MCF 10A (cell line): ENCODE results near the gene KIF1C. TPM values are rescaled to one million over a fixed set of nuclear protein-coding genes. Genes with fewer than 3 reads are reported as not detected.

Source experiments
- BruUV-seq: library from RNA; stranded (reverse); fragments of 400-500 nt; replicated peaks from 2 replicates; lab custom pipeline; 2021; lab: Mats Ljungman, UMichigan
- CTCF ChIA-PET: fragments of 300-600 bp; sonication (Branson Sonifier 250); formaldehyde crosslinking; extraction: SDS; loops from one replicate; lab custom pipeline; 2021; ENCODE audit warnings: antibody characterized with exemption, inconsistent platforms; lab: Yijun Ruan, JAX
- POLR2A ChIA-PET: fragments of 300-600, 350-650 bp; sonication (Branson Sonifier 250); formaldehyde crosslinking; extraction: SDS; loops from one replicate; lab custom pipeline; 2020; ENCODE audit warnings: antibody characterized with exemption, inconsistent platforms; lab: Yijun Ruan, JAX
- DNase-seq: peaks from one replicate; pipeline ENCODE4 v3.0.0-alpha.2; 2018; ENCODE audit not compliant: unreplicated experiment
- H3K27ac Mint-ChIP-seq: one replicate; pipeline ENCODE4 v1.8.0; 2022; ENCODE audit warnings: mild to moderate bottlenecking, low read depth, mixed read lengths; ENCODE audit not compliant: unreplicated experiment
- H3K27me3 Mint-ChIP-seq: one replicate; pipeline ENCODE4 v1.8.0; 2022; ENCODE audit warnings: mixed read lengths; ENCODE audit not compliant: insufficient read depth, unreplicated experiment
- H3K36me3 Mint-ChIP-seq: one replicate; pipeline ENCODE4 v1.8.0; 2022; ENCODE audit warnings: mild to moderate bottlenecking, moderate library complexity, mixed read lengths; ENCODE audit not compliant: insufficient read depth, unreplicated experiment
- H3K4me1 Mint-ChIP-seq: one replicate; pipeline ENCODE4 v1.8.0; 2022; ENCODE audit warnings: mixed read lengths; ENCODE audit not compliant: insufficient read depth, unreplicated experiment
- H3K4me3 Mint-ChIP-seq: one replicate; pipeline ENCODE4 v1.8.0; 2022; ENCODE audit warnings: mild to moderate bottlenecking, moderate library complexity, mixed read lengths; ENCODE audit not compliant: unreplicated experiment
- H3K9me3 Mint-ChIP-seq: one replicate; pipeline ENCODE4 v1.8.0; 2022; ENCODE audit warnings: mixed read lengths; ENCODE audit not compliant: unreplicated experiment
- CTCF ChIP-seq: fragments of 200-600 bp; IDR thresholded peaks from one replicate; pipeline ENCODE4 v1.8.0; 2022; ENCODE audit warnings: antibody characterized with exemption, mild to moderate bottlenecking; ENCODE audit not compliant: unreplicated experiment
- intact Hi-C: fragments of 100-400 bp; cut with micrococcal nuclease; formaldehyde crosslinking; loops from 2 replicates; pipeline ENCODE4 v1.14.1; 2022
- total RNA-seq: library from RNA; stranded (reverse); gene quantifications from 2 replicates; pipeline ENCODE4 v1.2.3, GENCODE V29; 2022

KIF1C gene
- total RNA-seq, 1 experiment from 2014 or later, result 84.8 TPM

GRCh38 chr17:4998027-4998731, 429 bp downstream of the KIF1C start:
- TF ChIP-seq CTCF, result no peak
- intact Hi-C loops, result no loop called here
- H3K27ac Mint-ChIP-seq, result peak overlapping the region; percentile 86

DNA sequence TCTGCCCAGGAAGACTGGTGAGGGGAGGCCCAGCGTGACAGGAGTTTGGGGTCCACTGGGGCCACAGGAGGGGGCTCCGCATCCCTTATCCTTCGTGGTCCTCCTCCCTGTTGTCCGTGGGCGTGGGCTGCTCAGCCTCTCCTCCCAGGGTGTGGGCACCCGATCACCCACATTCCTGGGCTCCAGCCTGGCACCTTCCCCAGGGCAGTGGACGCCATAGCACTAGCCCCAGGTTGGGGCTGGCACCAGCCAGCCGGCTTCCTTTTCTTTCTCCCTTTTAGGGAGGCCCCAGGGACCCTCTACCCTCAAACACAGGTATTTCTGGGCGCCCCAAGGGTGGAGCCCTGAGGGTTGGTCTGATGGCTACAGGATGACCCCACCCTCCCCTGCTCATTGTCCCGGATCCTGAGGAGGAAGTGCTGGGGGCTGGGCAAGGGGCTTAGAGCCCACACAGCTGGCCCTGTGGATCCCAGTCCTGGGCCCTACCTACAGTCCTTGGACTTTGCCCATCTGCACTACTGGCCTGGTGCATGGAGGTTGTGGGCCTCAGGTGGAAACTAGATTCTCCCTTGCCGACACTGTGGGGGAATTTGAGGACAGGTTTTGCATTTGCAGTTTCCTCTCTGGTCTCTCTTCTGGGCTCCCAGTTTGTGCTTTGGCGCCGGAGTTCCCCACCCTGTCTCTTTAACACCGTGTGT, 1.1 kb downstream of the KIF1C start:
- Mint-ChIP-seq H3K4me1 (peaks cover 23% of the 10 kb centered on the region), H3K4me3 (peak overlapping the region; percentile 97), H3K9me3 (no peaks in the 10 kb centered on the region), H3K36me3 (peaks cover 29% of the 10 kb centered on the region), H3K27ac (peak overlapping the region; percentile 86), H3K27me3 (no peaks in the 10 kb centered on the region)
- no peak for DNase-seq
- ChIA-PET POLR2A (interaction anchor here (2.1 to 3.1 kb wide), 5 partner anchors 11 to 89 kb away, joined by 12 to 48 read pairs (median 23); partner anchors contain the start of genes CAMTA2, PFN1, RNF167 and SLC25A11), CTCF (interaction anchor here (1.1 to 1.2 kb wide), 2 partner anchors 12 to 89 kb away, joined by 4 to 5 read pairs; partner anchors contain the start of gene CAMTA2)
- no TSS peak for BruUV-seq
- TF ChIP-seq CTCF, result no peak
- intact Hi-C loops, result no loop called here

More at GRCh38 chr17:4998027-4998731, 429 bp downstream of the KIF1C start:
- DNase-seq, result peak; percentile 8
- BruUV-seq, result no TSS peak
- peaks cover 22% of the 10 kb centered on the region for H3K36me3 Mint-ChIP-seq
- H3K27me3 Mint-ChIP-seq, result no peaks in the 10 kb centered on the region
- peak overlapping the region; percentile 97 for H3K4me3 Mint-ChIP-seq
- peaks cover 23% of the 10 kb centered on the region for H3K4me1 Mint-ChIP-seq
- POLR2A ChIA-PET, result interaction anchor here (0.5 to 3.1 kb wide), 12 partner anchors 10 to 654 kb away, joined by 3 to 48 read pairs (median 6); partner anchors contain the start of genes CAMTA2, PFN1, RNF167 and SLC25A11
- CTCF ChIA-PET, result interaction anchor here (0.5 to 1.2 kb wide), 3 partner anchors 11 to 89 kb away, joined by 3 to 5 read pairs (median 4); partner anchors contain the start of gene CAMTA2
- no peaks in the 10 kb centered on the region for H3K9me3 Mint-ChIP-seq

DNA sequence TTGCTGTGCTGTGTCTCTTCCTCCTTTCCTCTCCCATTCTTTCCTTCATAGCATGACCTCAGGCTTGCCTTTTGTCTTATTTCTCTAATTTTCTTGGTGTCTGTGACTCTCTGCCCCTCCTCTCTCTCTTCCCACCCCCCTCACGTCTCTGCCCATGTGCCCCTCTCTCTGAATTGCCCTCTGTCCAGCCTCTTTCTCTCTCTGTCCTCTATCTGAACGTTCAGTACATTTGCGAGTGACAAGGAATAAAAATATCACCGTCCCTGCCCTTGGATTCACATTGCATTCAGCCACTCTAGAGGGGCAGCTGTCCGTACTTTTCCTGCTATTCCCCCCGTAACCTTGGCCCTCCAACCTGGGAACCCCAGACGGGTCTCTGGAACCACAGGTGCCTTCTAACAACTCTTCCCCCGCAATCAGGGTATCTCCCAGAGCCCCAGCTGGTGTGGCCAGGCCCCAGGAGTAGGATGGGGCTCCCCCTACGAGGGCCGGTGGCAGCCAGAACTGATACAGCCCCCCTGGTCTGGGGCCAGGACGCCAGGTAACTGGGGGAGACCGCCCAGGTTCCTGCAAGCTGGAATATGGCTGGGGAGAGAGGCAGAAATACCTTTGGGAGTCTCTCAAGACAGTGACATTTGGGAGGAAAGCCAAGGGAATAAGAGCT, 1.8 kb downstream of the KIF1C start:
- POLR2A ChIA-PET, result interaction anchor here (0.7 to 3.1 kb wide), 4 partner anchors 52 to 90 kb away, joined by 3 to 12 read pairs (median 4); no protein-coding TSS in a partner anchor
- Mint-ChIP-seq H3K27ac (peak overlapping the region; percentile 86), H3K36me3 (peaks cover 36% of the 10 kb centered on the region), H3K4me3 (peak overlapping the region; percentile 97), H3K27me3 (no peaks in the 10 kb centered on the region), H3K4me1 (peaks cover 23% of the 10 kb centered on the region), H3K9me3 (no peaks in the 10 kb centered on the region)
- TSS peak; percentile 36 for BruUV-seq
- CTCF ChIA-PET, result interaction anchor here (0.6 to 1.2 kb wide), 3 partner anchors 54 to 311 kb away, joined by 3 read pairs; no protein-coding TSS in a partner anchor
- intact Hi-C loops, result no loop called here
- DNase-seq, result no peak
- TF ChIP-seq CTCF, result no peak
